A673 (cell line): ENCODE results near the gene RSRC1. TPM values are rescaled to one million over a fixed set of nuclear protein-coding genes. Genes with fewer than 3 reads are reported as not detected.

Experiments
- BruUV-seq: library from RNA; stranded (reverse); fragments of 400-500 nt; replicated peaks from 2 replicates; lab custom pipeline; 2021; lab: Mats Ljungman, UMichigan
- CTCF ChIA-PET: fragments of 300-600 bp; sonication (Branson Sonifier 250); formaldehyde crosslinking; loops from one replicate; lab custom pipeline; 2022; ENCODE audit warnings: antibody characterized with exemption; lab: Charles Lee
- POLR2A ChIA-PET: fragments of 300-600 bp; sonication (Branson Sonifier 250); formaldehyde crosslinking; loops from one replicate; lab custom pipeline; 2022; ENCODE audit warnings: antibody characterized with exemption; ENCODE audit not compliant: low non-redundant PET; lab: Charles Lee
- DNase-seq: peaks from one replicate; pipeline ENCODE4 v3.0.0-alpha.2; 2015; ENCODE audit warnings: low spot score
- H3K27ac ChIP-seq: fragments of 200-600 bp; sonication (generic); 2 replicates; pipeline ENCODE4 v1.5.1; 2016; ENCODE audit warnings: mixed run types, low read depth, mild to moderate bottlenecking, mixed read lengths, antibody characterized with exemption, low read length; ENCODE audit not compliant: poor library complexity, severe bottlenecking
- H3K27me3 ChIP-seq: fragments of 200-600 bp; sonication (generic); replicated peaks from 2 replicates; pipeline ENCODE4 v1.6.1; 2017; ENCODE audit warnings: mixed run types, low read depth, mild to moderate bottlenecking, mixed read lengths, antibody characterized with exemption, low read length; ENCODE audit not compliant: insufficient read depth, poor library complexity
- H3K36me3 ChIP-seq: fragments of 200-600 bp; sonication (generic); 2 replicates; pipeline ENCODE4 v1.6.1; 2016; ENCODE audit warnings: mixed run types, mild to moderate bottlenecking, mixed read lengths, antibody characterized with exemption, low read length; ENCODE audit not compliant: insufficient read depth, poor library complexity, severe bottlenecking
- H3K4me1 ChIP-seq: fragments of 200-600 bp; sonication (generic); 2 replicates; pipeline ENCODE4 v1.6.1; 2017; ENCODE audit warnings: mixed run types, mild to moderate bottlenecking, mixed read lengths, antibody characterized with exemption, low read length; ENCODE audit not compliant: insufficient read depth, poor library complexity, severe bottlenecking
- H3K4me3 ChIP-seq: fragments of 200-600 bp; sonication (generic); 2 replicates; pipeline ENCODE4 v1.5.1; 2016; ENCODE audit warnings: low read depth, mixed run types, mild to moderate bottlenecking, mixed read lengths, low read length; ENCODE audit not compliant: poor library complexity, severe bottlenecking
- H3K9me3 ChIP-seq: fragments of 200-600 bp; sonication (generic); 2 replicates; pipeline ENCODE4 v1.6.1; 2016; ENCODE audit warnings: mixed run types, low read depth, mild to moderate bottlenecking, mixed read lengths, antibody characterized with exemption, low read length; ENCODE audit not compliant: poor library complexity, severe bottlenecking
- EZH2 ChIP-seq: fragments of 200-600 bp; sonication (generic); IDR thresholded peaks from 2 replicates; pipeline ENCODE4 v1.6.1; 2017; ENCODE audit warnings: borderline replicate concordance, low read depth, mild to moderate bottlenecking, mixed read lengths, antibody characterized with exemption, low read length; ENCODE audit not compliant: poor library complexity, severe bottlenecking
- intact Hi-C: fragments of 100-400 bp; cut with micrococcal nuclease; formaldehyde crosslinking; loops from one replicate; pipeline ENCODE4 v1.10.0; 2022; ENCODE audit not compliant: unreplicated experiment
- total RNA-seq: library from RNA; stranded (reverse); gene quantifications from 2 replicates; pipeline ENCODE4 v1.2.3, GENCODE V29; 2021
- TF ChIP-seq, protein P1 (sequence below): fragments of 300-800, 200-600 bp; sonication (generic); conservative IDR thresholded peaks from 2 replicates; pipeline ENCODE4 v1.5.1; 2017; ENCODE audit warnings: low read depth, mild to moderate bottlenecking, antibody characterized with exemption, low read length, moderate library complexity, mixed read lengths

RSRC1 gene
- total RNA-seq, 1 experiment from 2014 or later: 59.4 TPM

DNA sequence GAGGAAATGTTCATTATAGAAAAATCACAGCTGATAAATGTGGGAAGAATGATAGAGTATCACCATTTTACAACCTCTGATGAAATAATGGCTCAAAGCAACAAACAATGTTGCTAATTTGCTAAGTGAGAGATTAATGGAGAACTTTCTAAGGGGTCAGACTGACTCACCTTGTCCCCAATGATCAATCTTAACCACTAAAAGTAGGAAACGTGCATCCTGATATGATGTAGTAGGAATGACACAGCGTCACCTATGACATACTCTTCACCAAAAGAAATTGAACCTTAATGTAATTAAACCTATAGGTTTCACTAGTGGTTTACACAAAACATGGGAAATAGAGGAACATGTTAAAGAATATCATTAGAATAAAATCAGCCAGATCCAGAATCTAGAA is 426.0 kb downstream of the RSRC1 start:
- no peak overlapping the region for H3K4me3 ChIP-seq
- no peaks in the 10 kb centered on the region for H3K9me3 ChIP-seq
- BruUV-seq: no TSS peak
- ChIA-PET POLR2A (no interaction called here), CTCF (no interaction called here)
- no peaks in the 10 kb centered on the region for H3K36me3 ChIP-seq
- intact Hi-C loops: loop anchor here (10.0 kb wide), 1 partner anchor 441 kb away; no protein-coding TSS in a partner anchor
- no peak overlapping the region for H3K27ac ChIP-seq
- no peak for DNase-seq
- no peaks in the 10 kb centered on the region for H3K4me1 ChIP-seq
- TF ChIP-seq, protein P1, sequence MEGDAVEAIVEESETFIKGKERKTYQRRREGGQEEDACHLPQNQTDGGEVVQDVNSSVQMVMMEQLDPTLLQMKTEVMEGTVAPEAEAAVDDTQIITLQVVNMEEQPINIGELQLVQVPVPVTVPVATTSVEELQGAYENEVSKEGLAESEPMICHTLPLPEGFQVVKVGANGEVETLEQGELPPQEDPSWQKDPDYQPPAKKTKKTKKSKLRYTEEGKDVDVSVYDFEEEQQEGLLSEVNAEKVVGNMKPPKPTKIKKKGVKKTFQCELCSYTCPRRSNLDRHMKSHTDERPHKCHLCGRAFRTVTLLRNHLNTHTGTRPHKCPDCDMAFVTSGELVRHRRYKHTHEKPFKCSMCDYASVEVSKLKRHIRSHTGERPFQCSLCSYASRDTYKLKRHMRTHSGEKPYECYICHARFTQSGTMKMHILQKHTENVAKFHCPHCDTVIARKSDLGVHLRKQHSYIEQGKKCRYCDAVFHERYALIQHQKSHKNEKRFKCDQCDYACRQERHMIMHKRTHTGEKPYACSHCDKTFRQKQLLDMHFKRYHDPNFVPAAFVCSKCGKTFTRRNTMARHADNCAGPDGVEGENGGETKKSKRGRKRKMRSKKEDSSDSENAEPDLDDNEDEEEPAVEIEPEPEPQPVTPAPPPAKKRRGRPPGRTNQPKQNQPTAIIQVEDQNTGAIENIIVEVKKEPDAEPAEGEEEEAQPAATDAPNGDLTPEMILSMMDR: no peak
- TF ChIP-seq EZH2: no peak
- no peaks in the 10 kb centered on the region for H3K27me3 ChIP-seq

DNA sequence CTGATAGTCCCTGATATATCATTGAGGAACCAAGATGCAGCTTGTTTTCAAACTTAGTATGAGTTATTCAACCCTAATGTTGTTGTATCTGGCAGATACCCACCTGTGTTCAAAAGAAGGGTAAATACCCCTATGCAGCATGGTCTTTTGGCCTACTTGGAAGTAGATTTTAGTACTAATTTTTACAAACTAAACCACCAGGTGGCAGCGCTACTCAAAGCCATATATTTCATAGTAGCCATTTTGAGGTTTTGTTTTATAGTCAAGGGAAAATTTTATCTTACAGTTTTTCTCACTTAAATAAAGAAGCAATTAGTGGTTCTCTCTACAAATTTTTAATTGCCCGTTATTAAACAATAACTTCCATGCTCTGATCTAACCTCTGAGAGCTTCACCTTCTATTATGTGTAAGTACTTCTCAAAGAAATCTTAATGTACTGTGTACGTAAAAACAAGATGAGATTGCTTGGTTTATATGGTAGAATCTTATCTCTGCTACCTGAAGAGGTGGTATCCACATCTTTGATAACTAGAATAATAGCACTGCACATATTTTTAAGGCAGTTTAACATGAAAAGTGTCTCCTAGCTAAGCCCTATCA is 429.6 kb downstream of the RSRC1 start:
- TF ChIP-seq, protein P1: peak; percentile 68
- TF ChIP-seq EZH2: no peak
- intact Hi-C loops: loop anchor here (1.0 to 10.0 kb wide), 2 partner anchors 252 to 445 kb away; no protein-coding TSS in a partner anchor
- H3K27ac ChIP-seq: no peak overlapping the region
- no TSS peak for BruUV-seq
- H3K36me3 ChIP-seq: no peaks in the 10 kb centered on the region
- POLR2A ChIA-PET: no interaction called here
- H3K4me1 ChIP-seq: no peaks in the 10 kb centered on the region
- H3K27me3 ChIP-seq: no peaks in the 10 kb centered on the region
- no peaks in the 10 kb centered on the region for H3K9me3 ChIP-seq
- CTCF ChIA-PET: no interaction called here
- DNase-seq: peak; percentile 59
- no peak overlapping the region for H3K4me3 ChIP-seq

DNA sequence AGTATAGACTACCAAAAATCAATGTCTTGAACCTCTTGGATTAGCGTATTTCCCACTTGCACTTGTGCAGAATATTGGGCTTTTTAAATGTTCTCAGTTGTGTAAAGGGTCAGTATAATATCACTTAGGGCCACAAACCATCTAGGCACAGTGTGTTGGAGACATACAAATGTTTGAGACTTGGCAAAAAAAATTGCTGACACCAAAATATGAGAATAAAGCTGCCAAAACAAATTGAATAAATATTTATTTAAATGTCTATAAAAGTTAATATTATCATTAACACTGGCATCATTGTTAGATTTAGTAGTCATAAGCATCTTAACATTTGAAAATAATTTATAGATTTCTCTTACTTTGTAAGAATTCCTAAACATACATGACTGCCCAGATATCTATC is 430.2 kb downstream of the RSRC1 start:
- TF ChIP-seq, protein P1: no peak
- no peak for TF ChIP-seq EZH2
- H3K9me3 ChIP-seq: no peaks in the 10 kb centered on the region
- POLR2A ChIA-PET: no interaction called here
- no peaks in the 10 kb centered on the region for H3K27me3 ChIP-seq
- no TSS peak for BruUV-seq
- CTCF ChIA-PET: interaction anchor here (1.0 kb wide), 1 partner anchor 251 kb away, joined by 3 read pairs; no protein-coding TSS in a partner anchor
- intact Hi-C loops: no loop called here
- no peak overlapping the region for H3K4me3 ChIP-seq
- no peak for DNase-seq
- no peaks in the 10 kb centered on the region for H3K4me1 ChIP-seq
- H3K36me3 ChIP-seq: no peaks in the 10 kb centered on the region
- no peak overlapping the region for H3K27ac ChIP-seq
